ENCODE measurements around the gene PDZD2.

DNA sequence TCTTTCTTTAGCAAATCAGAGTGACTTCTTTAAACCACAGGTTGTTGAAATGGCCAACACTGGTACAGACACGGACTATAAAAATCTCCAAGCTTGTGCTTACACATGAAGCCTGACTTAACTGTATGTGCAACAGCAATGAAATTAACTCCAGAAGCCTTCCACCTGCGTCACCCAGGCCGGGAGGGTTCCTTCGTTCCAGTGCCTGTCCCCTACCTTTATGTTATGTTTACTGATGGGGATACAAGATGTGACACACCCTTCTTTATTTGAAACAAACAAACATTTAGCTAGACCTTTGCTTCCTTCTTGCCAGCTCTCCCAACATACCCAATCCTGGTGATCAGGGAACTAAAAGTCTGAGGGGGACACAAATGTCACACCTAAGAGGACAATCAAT, 469.2 kb downstream of the PDZD2 start:
- no peak for TF ChIP-seq POLR2A (IDR thresholded peaks at IDR 0.05)
- TF ChIP-seq, protein P1, sequence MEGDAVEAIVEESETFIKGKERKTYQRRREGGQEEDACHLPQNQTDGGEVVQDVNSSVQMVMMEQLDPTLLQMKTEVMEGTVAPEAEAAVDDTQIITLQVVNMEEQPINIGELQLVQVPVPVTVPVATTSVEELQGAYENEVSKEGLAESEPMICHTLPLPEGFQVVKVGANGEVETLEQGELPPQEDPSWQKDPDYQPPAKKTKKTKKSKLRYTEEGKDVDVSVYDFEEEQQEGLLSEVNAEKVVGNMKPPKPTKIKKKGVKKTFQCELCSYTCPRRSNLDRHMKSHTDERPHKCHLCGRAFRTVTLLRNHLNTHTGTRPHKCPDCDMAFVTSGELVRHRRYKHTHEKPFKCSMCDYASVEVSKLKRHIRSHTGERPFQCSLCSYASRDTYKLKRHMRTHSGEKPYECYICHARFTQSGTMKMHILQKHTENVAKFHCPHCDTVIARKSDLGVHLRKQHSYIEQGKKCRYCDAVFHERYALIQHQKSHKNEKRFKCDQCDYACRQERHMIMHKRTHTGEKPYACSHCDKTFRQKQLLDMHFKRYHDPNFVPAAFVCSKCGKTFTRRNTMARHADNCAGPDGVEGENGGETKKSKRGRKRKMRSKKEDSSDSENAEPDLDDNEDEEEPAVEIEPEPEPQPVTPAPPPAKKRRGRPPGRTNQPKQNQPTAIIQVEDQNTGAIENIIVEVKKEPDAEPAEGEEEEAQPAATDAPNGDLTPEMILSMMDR (IDR thresholded peaks at IDR 0.05): no peak
